Subcutaneous adipose tissue (tissue), 4 donors: ENCODE results near the gene TMIE. TPM values are rescaled to one million over a fixed set of nuclear protein-coding genes. Genes with fewer than 3 reads are reported as not detected.

Experiments used
- total RNA-seq, 4 donors: library from RNA; depleted of rRNA; stranded (reverse); fragments of >200 nt; gene quantifications; one replicate each; pipeline ENCODE4 v1.1.0, GENCODE V29; 2016
- TF ChIP-seq, protein P1 (sequence below): fragments of 450-650 bp; IDR thresholded peaks from one replicate; pipeline ENCODE4 v1.5.1; 2016; ENCODE audit warnings: low read depth, mild to moderate bottlenecking, control low read depth, antibody characterized with exemption, moderate library complexity

The TMIE gene
- total RNA-seq, 4 donors from 2014 or later = 0.88 TPM; not detected in 3

DNA sequence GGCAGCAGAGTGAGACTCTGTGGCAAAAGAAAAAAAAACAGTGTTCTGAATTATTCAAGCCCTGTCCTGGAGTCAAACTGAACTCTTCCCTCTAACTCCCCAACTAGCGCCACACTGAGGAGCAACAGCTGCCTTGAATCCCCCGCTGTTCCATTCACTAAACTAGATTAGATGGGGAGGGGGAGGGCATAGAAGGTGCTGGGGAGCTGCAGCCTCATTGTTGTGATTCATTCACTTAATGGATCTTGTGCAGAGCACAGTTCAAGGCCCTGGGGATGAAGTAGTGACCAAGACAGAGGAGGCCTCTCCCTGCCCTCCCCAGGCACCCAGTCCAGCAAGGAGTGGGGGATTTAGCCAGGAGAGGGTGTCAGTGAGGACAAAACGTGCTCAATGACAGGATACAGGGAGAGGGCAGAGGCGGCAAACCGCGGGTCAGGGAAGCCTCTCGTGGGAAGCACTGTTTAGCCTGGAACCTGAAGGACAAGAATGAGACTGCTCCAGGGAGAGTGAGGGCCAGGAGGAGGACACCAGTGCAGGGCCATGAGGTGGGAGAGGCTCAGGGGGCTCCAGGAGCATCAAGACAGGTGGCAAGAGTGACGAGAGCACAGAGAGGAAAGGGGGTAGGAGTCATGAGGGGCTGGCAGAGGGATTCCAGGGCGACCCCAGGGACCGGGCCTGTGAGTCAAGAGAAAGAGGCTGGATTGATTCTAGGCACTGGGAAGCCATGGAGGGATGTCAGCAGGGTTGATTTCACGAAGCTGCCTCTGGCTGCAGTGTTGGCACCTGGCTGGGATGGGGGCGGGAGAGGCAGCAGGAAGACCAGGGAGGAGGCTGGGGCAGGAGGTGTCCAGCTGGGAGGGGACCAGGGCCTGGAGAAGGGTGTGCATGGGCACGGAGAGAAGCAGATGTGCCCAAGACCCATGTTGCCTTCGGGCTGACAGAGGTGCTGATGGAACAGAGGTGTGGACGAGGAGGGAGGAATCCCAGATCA, 39.1 kb upstream of the TMIE start:
- TF ChIP-seq, protein P1, sequence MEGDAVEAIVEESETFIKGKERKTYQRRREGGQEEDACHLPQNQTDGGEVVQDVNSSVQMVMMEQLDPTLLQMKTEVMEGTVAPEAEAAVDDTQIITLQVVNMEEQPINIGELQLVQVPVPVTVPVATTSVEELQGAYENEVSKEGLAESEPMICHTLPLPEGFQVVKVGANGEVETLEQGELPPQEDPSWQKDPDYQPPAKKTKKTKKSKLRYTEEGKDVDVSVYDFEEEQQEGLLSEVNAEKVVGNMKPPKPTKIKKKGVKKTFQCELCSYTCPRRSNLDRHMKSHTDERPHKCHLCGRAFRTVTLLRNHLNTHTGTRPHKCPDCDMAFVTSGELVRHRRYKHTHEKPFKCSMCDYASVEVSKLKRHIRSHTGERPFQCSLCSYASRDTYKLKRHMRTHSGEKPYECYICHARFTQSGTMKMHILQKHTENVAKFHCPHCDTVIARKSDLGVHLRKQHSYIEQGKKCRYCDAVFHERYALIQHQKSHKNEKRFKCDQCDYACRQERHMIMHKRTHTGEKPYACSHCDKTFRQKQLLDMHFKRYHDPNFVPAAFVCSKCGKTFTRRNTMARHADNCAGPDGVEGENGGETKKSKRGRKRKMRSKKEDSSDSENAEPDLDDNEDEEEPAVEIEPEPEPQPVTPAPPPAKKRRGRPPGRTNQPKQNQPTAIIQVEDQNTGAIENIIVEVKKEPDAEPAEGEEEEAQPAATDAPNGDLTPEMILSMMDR = no peak

DNA sequence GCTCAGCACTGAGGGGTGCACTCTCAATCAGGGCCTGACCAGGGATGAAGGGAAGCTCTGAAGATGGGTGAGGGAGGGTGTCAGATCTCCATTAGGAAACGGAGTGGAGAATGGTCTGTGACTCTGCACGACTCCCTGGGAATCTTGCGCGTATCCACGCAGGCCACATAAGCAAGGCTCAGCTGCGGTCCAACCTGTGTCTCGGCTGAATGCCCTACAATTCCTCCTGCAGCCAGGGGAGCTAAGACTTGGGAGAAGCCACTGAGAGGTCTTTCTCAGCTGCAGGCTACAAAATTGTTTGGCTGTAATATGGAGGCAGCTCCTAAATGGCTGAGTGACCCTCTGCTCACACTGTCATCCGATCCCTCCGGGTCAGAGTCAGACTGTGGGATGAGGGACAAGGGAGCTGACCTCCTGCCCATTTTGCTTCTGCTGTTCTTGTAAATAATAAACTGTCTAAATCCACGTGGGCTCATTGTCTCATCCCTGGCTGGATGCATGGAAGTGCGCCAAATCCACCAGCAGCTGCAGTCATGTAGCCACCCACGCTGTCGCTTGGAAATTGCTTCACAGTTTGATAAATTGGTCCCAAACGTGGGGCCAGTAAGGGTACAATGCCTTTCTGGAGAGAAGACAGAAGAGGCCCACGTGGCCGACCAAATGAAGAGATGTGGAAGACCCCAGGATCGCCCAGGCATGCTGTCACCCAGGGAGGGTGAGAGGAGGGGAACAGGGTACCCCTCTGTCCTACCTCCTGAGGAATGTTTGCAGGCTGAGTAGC, 38.2 kb upstream of the TMIE start:
- TF ChIP-seq, protein P1 = no peak

DNA sequence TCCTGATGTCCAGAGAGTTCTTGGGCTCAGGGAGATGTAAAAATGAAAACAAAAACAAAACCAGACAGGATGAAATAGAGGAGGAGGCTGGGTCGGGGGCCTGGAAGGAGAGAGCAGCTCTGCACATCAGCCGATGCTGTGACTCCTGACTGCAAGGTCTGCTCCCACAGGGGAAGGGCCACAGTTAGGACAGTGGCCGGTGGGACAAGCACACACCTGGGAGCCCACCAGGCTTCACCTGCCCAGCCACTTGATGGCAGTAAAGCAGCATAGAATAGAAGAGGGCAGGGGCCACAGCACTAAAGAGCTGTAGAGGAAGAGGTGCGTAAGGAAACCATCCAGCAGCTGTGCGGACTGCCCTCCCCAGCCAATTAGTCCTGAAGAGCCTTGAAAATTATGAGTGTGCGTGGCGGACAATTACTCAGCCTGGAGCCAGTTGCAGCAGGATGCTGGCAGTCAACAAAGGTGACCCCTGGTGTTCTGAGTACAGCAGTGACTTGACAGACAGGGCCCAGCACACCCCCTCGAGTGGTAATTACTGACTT, 37.5 kb upstream of the TMIE start:
- TF ChIP-seq, protein P1 = no peak

DNA sequence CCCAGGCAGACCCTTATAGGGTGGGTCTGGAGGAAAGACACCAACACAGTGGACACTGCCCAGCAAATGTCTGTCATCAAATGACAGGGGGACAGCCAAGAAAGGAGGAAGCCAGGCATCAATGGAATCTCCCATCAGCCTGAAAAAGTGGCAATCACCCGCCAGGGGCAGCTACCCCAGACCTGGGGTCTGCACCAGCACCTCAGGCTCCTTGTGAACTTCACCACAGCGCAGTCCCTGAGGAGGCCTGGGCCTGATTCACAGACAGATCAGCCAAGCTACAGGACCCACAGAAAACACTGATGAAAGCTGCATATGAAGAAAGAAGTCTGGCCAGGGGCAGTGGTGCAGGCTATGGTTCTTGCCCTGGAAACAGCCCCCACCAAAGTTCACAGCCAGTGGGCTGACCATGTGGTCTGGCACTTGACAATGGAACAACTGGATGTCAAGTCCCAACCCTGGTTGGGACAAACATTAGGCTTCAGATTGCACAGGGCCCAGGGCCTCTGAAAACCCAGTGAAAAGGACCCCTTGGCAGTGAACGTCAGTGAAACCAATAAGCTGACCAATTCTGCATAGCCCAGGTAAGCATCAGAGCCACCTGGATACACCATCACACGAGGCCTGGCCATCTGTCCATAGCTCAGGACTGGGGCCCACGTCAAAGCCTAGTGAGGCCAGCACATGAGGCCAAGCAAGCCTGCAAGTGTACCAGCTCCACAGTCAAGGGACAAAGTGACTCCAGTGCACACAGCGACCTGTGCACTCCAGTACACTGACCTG, 36.8 kb upstream of the TMIE start:
- TF ChIP-seq, protein P1 = no peak

DNA sequence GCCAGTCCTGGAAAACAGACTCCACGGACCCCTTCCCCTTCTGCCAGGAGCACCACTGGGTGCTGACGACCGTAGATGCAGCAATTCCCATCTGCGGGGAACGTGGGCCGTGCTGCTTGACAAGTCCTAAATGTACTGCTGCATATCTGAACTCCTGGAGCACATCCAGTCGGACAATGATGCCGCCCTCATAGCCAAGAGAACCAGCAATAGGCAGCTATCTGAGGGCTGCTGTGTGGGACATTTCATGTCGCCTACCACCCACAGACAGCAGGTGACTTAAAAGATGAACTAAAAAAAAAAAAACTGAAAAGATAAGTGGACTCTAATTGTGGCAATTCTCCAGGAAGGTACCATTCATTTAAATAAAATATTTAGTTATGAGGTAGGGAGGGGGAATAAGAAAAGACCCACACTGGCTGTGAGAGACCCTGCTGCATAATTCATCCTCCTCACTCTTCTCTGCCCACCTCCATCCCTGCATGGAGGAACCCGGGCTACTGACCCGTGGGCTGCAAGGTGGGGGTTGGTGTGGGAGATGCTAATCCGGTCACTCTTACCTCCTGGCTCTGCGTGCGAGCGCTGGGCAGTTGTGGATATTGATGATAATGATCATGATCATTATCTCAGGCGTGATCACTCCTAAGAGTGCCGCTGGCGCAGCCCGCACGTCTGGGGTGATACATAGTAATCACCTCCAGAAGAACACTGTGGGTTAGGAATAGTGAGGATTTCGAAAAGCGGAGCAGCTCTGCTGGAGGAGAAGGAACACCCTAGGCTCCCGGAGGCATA, 36.0 kb upstream of the TMIE start:
- TF ChIP-seq, protein P1 = no peak

DNA sequence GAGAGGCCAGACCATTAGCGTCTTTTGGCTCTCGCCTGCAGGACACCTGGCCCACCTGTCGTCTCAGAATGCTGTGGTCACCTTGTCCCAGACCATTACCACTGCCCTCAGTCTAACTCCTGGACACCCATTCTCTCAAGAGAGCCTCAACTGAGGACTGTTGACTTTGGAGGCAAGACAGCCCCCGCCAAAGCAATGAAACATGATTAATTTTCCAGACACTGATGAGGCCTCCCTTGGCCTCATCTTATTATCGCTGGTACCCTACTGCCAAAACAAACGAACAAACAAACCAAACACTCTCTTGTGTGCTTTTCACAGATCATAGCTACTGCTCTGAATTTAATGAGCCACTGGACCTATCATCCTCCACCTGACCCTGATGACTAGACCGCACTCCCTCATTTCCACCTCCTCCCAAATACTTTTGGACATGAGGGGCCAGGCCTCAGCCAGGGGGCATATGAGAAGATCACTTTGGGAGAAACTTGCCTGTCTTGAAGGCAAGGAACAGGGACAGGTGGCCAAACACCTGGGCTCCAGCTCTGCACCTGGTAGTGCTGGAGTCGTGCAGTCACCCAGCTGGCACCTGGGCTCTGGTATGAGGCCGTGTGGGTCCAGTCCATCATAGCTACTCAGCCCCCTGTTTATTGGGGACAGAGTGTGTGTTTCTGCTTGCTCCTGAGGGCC, 35.3 kb upstream of the TMIE start:
- TF ChIP-seq, protein P1 = no peak
